ENCODE results near the gene PLA1A.
"Not testable (repeated sequence)": the region's sequence is repeated elsewhere in the genome, so short reads cannot be mapped to it uniquely, and the experiment has no call there.

GRCh38 chr3:119563334-119563733, 34.4 kb upstream of the PLA1A start:
- not testable (repeated sequence) for TF ChIP-seq MXI1 (IDR thresholded peaks at IDR 0.05; ENCODE audit: low read depth, low read length); POLR2AphosphoS5 (IDR thresholded peaks at IDR 0.05; ENCODE audit: low read depth, low read length); RCOR1 (IDR thresholded peaks at IDR 0.05; ENCODE audit: low read length); RFX5 (IDR thresholded peaks at IDR 0.05; ENCODE audit: low read length); GABPA (IDR thresholded peaks at IDR 0.05; ENCODE audit: low read depth); FOXM1 (IDR thresholded peaks at IDR 0.05; ENCODE audit: low read depth); EP300 (IDR thresholded peaks at IDR 0.05; ENCODE audit: borderline replicate concordance in 1 of 2, low read depth in 1 of 2, low read length in 1 of 2); GATA2 (CRISPR knock-in tag; IDR thresholded peaks at IDR 0.05); YY1 (IDR thresholded peaks at IDR 0.05; ENCODE audit: low read depth); TEAD4 (IDR thresholded peaks at IDR 0.05; ENCODE audit: borderline replicate concordance, insufficient read depth)
- TF ChIP-seq, protein P1, sequence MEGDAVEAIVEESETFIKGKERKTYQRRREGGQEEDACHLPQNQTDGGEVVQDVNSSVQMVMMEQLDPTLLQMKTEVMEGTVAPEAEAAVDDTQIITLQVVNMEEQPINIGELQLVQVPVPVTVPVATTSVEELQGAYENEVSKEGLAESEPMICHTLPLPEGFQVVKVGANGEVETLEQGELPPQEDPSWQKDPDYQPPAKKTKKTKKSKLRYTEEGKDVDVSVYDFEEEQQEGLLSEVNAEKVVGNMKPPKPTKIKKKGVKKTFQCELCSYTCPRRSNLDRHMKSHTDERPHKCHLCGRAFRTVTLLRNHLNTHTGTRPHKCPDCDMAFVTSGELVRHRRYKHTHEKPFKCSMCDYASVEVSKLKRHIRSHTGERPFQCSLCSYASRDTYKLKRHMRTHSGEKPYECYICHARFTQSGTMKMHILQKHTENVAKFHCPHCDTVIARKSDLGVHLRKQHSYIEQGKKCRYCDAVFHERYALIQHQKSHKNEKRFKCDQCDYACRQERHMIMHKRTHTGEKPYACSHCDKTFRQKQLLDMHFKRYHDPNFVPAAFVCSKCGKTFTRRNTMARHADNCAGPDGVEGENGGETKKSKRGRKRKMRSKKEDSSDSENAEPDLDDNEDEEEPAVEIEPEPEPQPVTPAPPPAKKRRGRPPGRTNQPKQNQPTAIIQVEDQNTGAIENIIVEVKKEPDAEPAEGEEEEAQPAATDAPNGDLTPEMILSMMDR (IDR thresholded peaks at IDR 0.05) = not testable (repeated sequence)
- TF ChIP-seq, protein P2, sequence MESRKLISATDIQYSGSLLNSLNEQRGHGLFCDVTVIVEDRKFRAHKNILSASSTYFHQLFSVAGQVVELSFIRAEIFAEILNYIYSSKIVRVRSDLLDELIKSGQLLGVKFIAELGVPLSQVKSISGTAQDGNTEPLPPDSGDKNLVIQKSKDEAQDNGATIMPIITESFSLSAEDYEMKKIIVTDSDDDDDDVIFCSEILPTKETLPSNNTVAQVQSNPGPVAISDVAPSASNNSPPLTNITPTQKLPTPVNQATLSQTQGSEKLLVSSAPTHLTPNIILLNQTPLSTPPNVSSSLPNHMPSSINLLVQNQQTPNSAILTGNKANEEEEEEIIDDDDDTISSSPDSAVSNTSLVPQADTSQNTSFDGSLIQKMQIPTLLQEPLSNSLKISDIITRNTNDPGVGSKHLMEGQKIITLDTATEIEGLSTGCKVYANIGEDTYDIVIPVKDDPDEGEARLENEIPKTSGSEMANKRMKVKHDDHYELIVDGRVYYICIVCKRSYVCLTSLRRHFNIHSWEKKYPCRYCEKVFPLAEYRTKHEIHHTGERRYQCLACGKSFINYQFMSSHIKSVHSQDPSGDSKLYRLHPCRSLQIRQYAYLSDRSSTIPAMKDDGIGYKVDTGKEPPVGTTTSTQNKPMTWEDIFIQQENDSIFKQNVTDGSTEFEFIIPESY (IDR thresholded peaks at IDR 0.05; ENCODE audit: borderline replicate concordance, low read depth) = not testable (repeated sequence)
